GM18498 (cell line): Measurements from ENCODE around the gene STIP1.
A peak's percentile ranks its signal among the peaks of the same experiment; 100 is the strongest.

Experiments used
- ATAC-seq: cut with Tn5 transposase; IDR thresholded peaks from one replicate; pipeline ENCODE4 v1.9.1; 2021; ENCODE audit warnings: mild to moderate bottlenecking, moderate library complexity; ENCODE audit not compliant: unreplicated experiment

The STIP1 gene

GRCh38 chr11:64220271-64220670 is 34.3 kb downstream of the STIP1 start:
- no peak for ATAC-seq

GRCh38 chr11:64220798-64221197 is 34.8 kb downstream of the STIP1 start:
- ATAC-seq: no peak

- ATAC-seq: no peak
These were observed 36.7 kb downstream of the STIP1 start for GRCh38 chr11:64222651-64223000.

- no peak for ATAC-seq
These were observed 37.2 kb downstream of the STIP1 start for GRCh38 chr11:64223001-64223651.

GRCh38 chr11:64224151-64224890 is 38.4 kb downstream of the STIP1 start:
- no peak for ATAC-seq

GRCh38 chr11:64224891-64225607 is 39.1 kb downstream of the STIP1 start:
- ATAC-seq: no peak

GRCh38 chr11:64225608-64226506 is 39.9 kb downstream of the STIP1 start, which contains the start of the genes NUDT22 and TRPT1:
Gene NUDT22 (plus strand): TSS chr11:64226274. CDS start chr11:64226653, 379 bp downstream.
Gene TRPT1 (minus strand): TSS chr11:64226186. CDS start chr11:64225860, 326 bp downstream.
- ATAC-seq: peak; percentile 54

- ATAC-seq: peak; percentile 23
These were observed 40.6 kb downstream of the STIP1 start for GRCh38 chr11:64226507-64227051.

- ATAC-seq: no peak
These were observed 41.5 kb downstream of the STIP1 start for GRCh38 chr11:64227405-64227956.

- ATAC-seq: no peak
These were observed 43.2 kb downstream of the STIP1 start for GRCh38 chr11:64229090-64229743.

GRCh38 chr11:64229744-64230170 is 43.8 kb downstream of the STIP1 start:
- ATAC-seq: no peak

- ATAC-seq: peak; percentile 55
These were observed 44.4 kb downstream of the STIP1 start, which contains the start of gene DNAJC4 for GRCh38 chr11:64230171-64230984. Gene DNAJC4 (plus strand): TSS chr11:64230548. CDS start chr11:64230855, 307 bp downstream.

GRCh38 chr11:64230985-64231365 is 45.0 kb downstream of the STIP1 start:
- ATAC-seq: no peak

GRCh38 chr11:64231546-64231945 is 45.6 kb downstream of the STIP1 start:
- ATAC-seq: no peak

- no peak for ATAC-seq
These were observed 46.4 kb downstream of the STIP1 start for GRCh38 chr11:64232182-64232966.

- ATAC-seq: no peak
These were observed 47.0 kb downstream of the STIP1 start for GRCh38 chr11:64232967-64233315.

- ATAC-seq: peak; percentile 47
These were observed 48.1 kb downstream of the STIP1 start, which contains the start of gene VEGFB for GRCh38 chr11:64233913-64234586. Gene VEGFB (plus strand): TSS chr11:64234584. CDS start chr11:64234834, 250 bp downstream.
